HG03045 (cell line): ENCODE results near the gene DSG1.
"Not testable (repeated sequence)": the region's sequence is repeated elsewhere in the genome, so short reads cannot be mapped to it uniquely, and the experiment has no call there.

Experiments used
- ATAC-seq: cut with Tn5 transposase; IDR thresholded peaks from one replicate; pipeline ENCODE4 v1.9.1; 2021; ENCODE audit warnings: mild to moderate bottlenecking, moderate library complexity; ENCODE audit not compliant: unreplicated experiment

DSG1 gene

GRCh38 chr18:31329787-31330438 lies 12.0 kb downstream of the DSG1 start:
- no peak for ATAC-seq

GRCh38 chr18:31343454-31343853 lies 25.5 kb downstream of the DSG1 start:
- no peak for ATAC-seq

- ATAC-seq: not testable (repeated sequence)
Measured at GRCh38 chr18:31353336-31353735, 35.4 kb downstream of the DSG1 start.

GRCh38 chr18:31354990-31355389 lies 37.0 kb downstream of the DSG1 start:
- ATAC-seq: no peak

GRCh38 chr18:31356025-31356424 lies 38.1 kb downstream of the DSG1 start:
- no peak for ATAC-seq

GRCh38 chr18:31364190-31364589 lies 46.2 kb downstream of the DSG1 start:
- no peak for ATAC-seq

GRCh38 chr18:31369478-31369877 lies 51.5 kb downstream of the DSG1 start:
- no peak for ATAC-seq

- ATAC-seq: no peak
Measured at GRCh38 chr18:31371989-31372388, 54.0 kb downstream of the DSG1 start.

GRCh38 chr18:31373641-31374040 lies 55.7 kb downstream of the DSG1 start:
- ATAC-seq: no peak

GRCh38 chr18:31376477-31376876 lies 58.5 kb downstream of the DSG1 start, which contains the start of gene DSG4:
Gene DSG4, plus strand, starts transcription at chr18:31376777. Its CDS starts 135 bp downstream, at chr18:31376912.
- no peak for ATAC-seq

GRCh38 chr18:31380912-31381311 lies 63.0 kb downstream of the DSG1 start:
- ATAC-seq: no peak

GRCh38 chr18:31382107-31382506 lies 64.1 kb downstream of the DSG1 start:
- ATAC-seq: no peak

GRCh38 chr18:31386741-31387140 lies 68.8 kb downstream of the DSG1 start:
- ATAC-seq: no peak

GRCh38 chr18:31393286-31393685 lies 75.3 kb downstream of the DSG1 start:
- ATAC-seq: no peak

GRCh38 chr18:31396796-31397612 lies 79.0 kb downstream of the DSG1 start:
- no peak for ATAC-seq

- ATAC-seq: no peak
Measured at GRCh38 chr18:31398191-31398590, 80.2 kb downstream of the DSG1 start.

GRCh38 chr18:31399306-31400032 lies 81.5 kb downstream of the DSG1 start:
- no peak for ATAC-seq

GRCh38 chr18:31401156-31402025 lies 83.4 kb downstream of the DSG1 start:
- ATAC-seq: no peak

GRCh38 chr18:31402026-31402373 lies 84.0 kb downstream of the DSG1 start:
- ATAC-seq: no peak

- no peak for ATAC-seq
Measured at GRCh38 chr18:31403409-31403808, 85.4 kb downstream of the DSG1 start.
